Keratinocyte (primary cell): ENCODE data around the gene DIRAS1. TPM values are rescaled to one million over a fixed set of nuclear protein-coding genes. Genes with fewer than 3 reads are reported as not detected.

ENCODE experiments used
- DNase-seq: peaks from one replicate; pipeline ENCODE4 v3.0.0-alpha.2; 2011; ENCODE audit warnings: low read depth, missing footprints, low spot score
- FAIRE-seq: peaks from 2 replicates; lab custom pipeline; 2011; peaks lifted over from hg19 to GRCh38; lab: Jason Lieb, UNC
- H2AFZ ChIP-seq: 2 replicates; pipeline ENCODE4 v1.6.0; 2012; ENCODE audit warnings: low read length, control low read depth, inconsistent platforms; ENCODE audit not compliant: control insufficient read depth
- H3K27ac ChIP-seq: 2 replicates; pipeline ENCODE4 v1.5.1; 2011; ENCODE audit warnings: low read length; ENCODE audit not compliant: control insufficient read depth, insufficient read depth
- H3K27me3 ChIP-seq: 3 replicates; pipeline ENCODE4 v1.6.0; 2011; ENCODE audit warnings: low read length; ENCODE audit not compliant: control insufficient read depth, insufficient read depth; ENCODE audit errors: extremely low read depth
- H3K36me3 ChIP-seq, 2 experiments: 2 replicates in 1 of 2; 3 replicates in 1 of 2; pipeline ENCODE4 v1.5.1; 2011; ENCODE audit warnings: low read length in 2 of 2, mild to moderate bottlenecking in 1 of 2; ENCODE audit not compliant: control insufficient read depth in 2 of 2, insufficient read depth in 2 of 2; ENCODE audit errors: extremely low read depth in 1 of 2
- H3K4me1 ChIP-seq: 3 replicates; pipeline ENCODE4 v1.5.1; 2011; ENCODE audit warnings: low read length; ENCODE audit not compliant: control insufficient read depth, insufficient read depth; ENCODE audit errors: extremely low read depth
- H3K4me2 ChIP-seq: 3 replicates; pipeline ENCODE4 v1.6.0; 2011; ENCODE audit warnings: low read depth, low read length; ENCODE audit not compliant: control insufficient read depth, insufficient read depth; ENCODE audit errors: extremely low read depth
- H3K4me3 ChIP-seq, 3 experiments: fragments of 200-600 bp in 1 of 3; sonication (generic) in 1 of 3; 2 replicates in 2 of 3; 3 replicates in 1 of 3; pipeline ENCODE4 v1.5.1; 2011 to 2016; ENCODE audit warnings: low read length in 3 of 3, mild to moderate bottlenecking in 3 of 3, control low read depth in 2 of 3, inconsistent platforms in 1 of 3, low read depth in 1 of 3, mixed read lengths in 1 of 3, mixed run types in 1 of 3, moderate library complexity in 1 of 3; ENCODE audit not compliant: control insufficient read depth in 2 of 3, insufficient read depth in 2 of 3; ENCODE audit errors: extremely low read depth in 1 of 3
- H3K79me2 ChIP-seq: 2 replicates; pipeline ENCODE4 v1.6.0; 2012; ENCODE audit warnings: low read length; ENCODE audit not compliant: control insufficient read depth, insufficient read depth
- H3K9ac ChIP-seq: 3 replicates; pipeline ENCODE4 v1.6.0; 2011; ENCODE audit warnings: low read length; ENCODE audit not compliant: control insufficient read depth, insufficient read depth; ENCODE audit errors: extremely low read depth
- H3K9me1 ChIP-seq: 3 replicates; pipeline ENCODE4 v1.6.0; 2011; ENCODE audit warnings: low read length; ENCODE audit not compliant: control insufficient read depth, insufficient read depth; ENCODE audit errors: extremely low read depth
- H3K9me3 ChIP-seq: 2 replicates; pipeline ENCODE4 v1.5.1; 2012; ENCODE audit warnings: low read depth, low read length; ENCODE audit not compliant: control insufficient read depth
- H4K20me1 ChIP-seq: 3 replicates; pipeline ENCODE4 v1.6.0; 2011; ENCODE audit warnings: low read length; ENCODE audit not compliant: control insufficient read depth, insufficient read depth; ENCODE audit errors: extremely low read depth
- CTCF ChIP-seq, 3 experiments: IDR thresholded peaks in 1 of 3; conservative IDR thresholded peaks in 1 of 3; optimal IDR thresholded peaks in 1 of 3; 2 replicates in 2 of 3; 3 replicates in 1 of 3; pipeline versions ENCODE3 to v1.5.1; 2011; ENCODE audit warnings: low read length in 3 of 3, mild to moderate bottlenecking in 3 of 3, moderate library complexity in 2 of 3, control low read depth in 1 of 3, inconsistent platforms in 1 of 3; ENCODE audit not compliant: insufficient read depth in 2 of 3; ENCODE audit errors: extremely low read depth in 1 of 3
- EZH2 ChIP-seq: IDR thresholded peaks from one replicate; pipeline ENCODE4 v1.6.1; 2012; ENCODE audit warnings: inconsistent platforms, mild to moderate bottlenecking, low read length, moderate library complexity
- dilution Hi-C: fragments of 300-500 bp; cut with MboI; formaldehyde crosslinking; loops from one replicate; pipeline ENCODE4 v1.7.0; 2020; ENCODE audit warnings: low sequenced_read_pairs; ENCODE audit not compliant: extremely low pct_ligation_motif_present
- polyA plus RNA-seq, 5 experiments: library from polyadenylated mRNA; depleted of rRNA in 3 of 5; stranded (reverse) in 3 of 5; stranded (forward) in 1 of 5; unstranded in 1 of 5; fragments of >200 nt; gene quantifications; 1 replicate in 1 of 5; 2 replicates in 3 of 5; 3 replicates in 1 of 5; pipeline versions ENCODE4 v1.2.1 to v1.2.3, GENCODE V29; 2011 to 2012; ENCODE audit warnings: missing spikeins in 2 of 5, low read depth in 1 of 5, low replicate concordance in 1 of 5

Gene DIRAS1
- polyA plus RNA-seq, 1 donor (not counting 4 experiments of a cell fraction or from before 2014, with no cell fraction given) = 0.10 TPM

- no peak overlapping the region for H3K4me3 ChIP-seq
- peaks cover 12% of the 10 kb centered on the region for H3K27me3 ChIP-seq
- peaks cover 9% of the 10 kb centered on the region for H3K9me3 ChIP-seq
- no peaks in the 10 kb centered on the region for H3K79me2 ChIP-seq
- no peaks in the 10 kb centered on the region for H3K4me1 ChIP-seq
- TF ChIP-seq CTCF (optimal IDR thresholded peaks at IDR 0.05 in 1 of 3, IDR thresholded peaks at IDR 0.05 in 1 of 3, conservative IDR thresholded peaks at IDR 0.05 in 1 of 3; ENCODE audit: extremely low read depth in 1 of 3, insufficient read depth in 2 of 3, low read length in 3 of 3) (no peak), EZH2 (no peak)
- H4K20me1 ChIP-seq = no peaks in the 10 kb centered on the region
- no peak overlapping the region for H3K27ac ChIP-seq
- DNase-seq (no peak), FAIRE-seq (no peak)
- no peak overlapping the region for H2AFZ ChIP-seq
- H3K36me3 ChIP-seq = no peaks in the 10 kb centered on the region
- no peak overlapping the region for H3K9ac ChIP-seq
- H3K9me1 ChIP-seq = no peaks in the 10 kb centered on the region
- dilution Hi-C loops = no loop called here
- no peak overlapping the region for H3K4me2 ChIP-seq
Measured at GRCh38 chr19:2716275-2716650, 4.9 kb downstream of the DIRAS1 start.

GRCh38 chr19:2715470-2716274 lies 5.5 kb downstream of the DIRAS1 start:
- Histone ChIP-seq H2AFZ (no peak overlapping the region), H3K4me2 (no peak overlapping the region), H3K36me3 (no peaks in the 10 kb centered on the region), H3K4me3 (no peak overlapping the region), H3K27ac (no peak overlapping the region), H4K20me1 (no peaks in the 10 kb centered on the region), H3K4me1 (no peaks in the 10 kb centered on the region), H3K9me1 (no peaks in the 10 kb centered on the region), H3K9ac (no peak overlapping the region), H3K27me3 (peaks cover 11% of the 10 kb centered on the region), H3K9me3 (peaks cover 9% of the 10 kb centered on the region), H3K79me2 (no peaks in the 10 kb centered on the region)
- TF ChIP-seq CTCF (optimal IDR thresholded peaks at IDR 0.05 in 1 of 3, IDR thresholded peaks at IDR 0.05 in 1 of 3, conservative IDR thresholded peaks at IDR 0.05 in 1 of 3; ENCODE audit: extremely low read depth in 1 of 3, insufficient read depth in 2 of 3, low read length in 3 of 3) (no peak), EZH2 (no peak)
- DNase-seq = no peak
- no peak for FAIRE-seq
- dilution Hi-C loops = no loop called here
